Measurements from ENCODE around the gene WDR5.

DNA sequence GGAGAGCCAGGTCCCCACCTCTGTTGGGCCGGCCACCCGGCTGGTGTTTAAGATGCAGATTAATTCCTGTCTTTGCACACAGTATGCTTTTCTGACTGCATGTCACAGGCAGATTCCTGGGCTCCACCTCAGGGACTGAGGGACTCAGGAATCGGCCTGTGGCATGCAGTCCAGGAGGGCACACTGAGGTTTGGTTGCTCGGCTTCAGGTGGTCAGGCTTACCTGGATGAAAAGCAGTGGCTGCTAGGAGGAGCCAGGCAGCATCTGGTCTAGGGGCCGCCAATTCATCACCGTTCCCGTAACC is 1.1 kb downstream of the WDR5 start:
- TF ChIP-seq, protein P1, sequence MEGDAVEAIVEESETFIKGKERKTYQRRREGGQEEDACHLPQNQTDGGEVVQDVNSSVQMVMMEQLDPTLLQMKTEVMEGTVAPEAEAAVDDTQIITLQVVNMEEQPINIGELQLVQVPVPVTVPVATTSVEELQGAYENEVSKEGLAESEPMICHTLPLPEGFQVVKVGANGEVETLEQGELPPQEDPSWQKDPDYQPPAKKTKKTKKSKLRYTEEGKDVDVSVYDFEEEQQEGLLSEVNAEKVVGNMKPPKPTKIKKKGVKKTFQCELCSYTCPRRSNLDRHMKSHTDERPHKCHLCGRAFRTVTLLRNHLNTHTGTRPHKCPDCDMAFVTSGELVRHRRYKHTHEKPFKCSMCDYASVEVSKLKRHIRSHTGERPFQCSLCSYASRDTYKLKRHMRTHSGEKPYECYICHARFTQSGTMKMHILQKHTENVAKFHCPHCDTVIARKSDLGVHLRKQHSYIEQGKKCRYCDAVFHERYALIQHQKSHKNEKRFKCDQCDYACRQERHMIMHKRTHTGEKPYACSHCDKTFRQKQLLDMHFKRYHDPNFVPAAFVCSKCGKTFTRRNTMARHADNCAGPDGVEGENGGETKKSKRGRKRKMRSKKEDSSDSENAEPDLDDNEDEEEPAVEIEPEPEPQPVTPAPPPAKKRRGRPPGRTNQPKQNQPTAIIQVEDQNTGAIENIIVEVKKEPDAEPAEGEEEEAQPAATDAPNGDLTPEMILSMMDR (conservative IDR thresholded peaks at IDR 0.05; ENCODE audit: low read depth in 2 of 2): no peak
- TF ChIP-seq, protein P2, sequence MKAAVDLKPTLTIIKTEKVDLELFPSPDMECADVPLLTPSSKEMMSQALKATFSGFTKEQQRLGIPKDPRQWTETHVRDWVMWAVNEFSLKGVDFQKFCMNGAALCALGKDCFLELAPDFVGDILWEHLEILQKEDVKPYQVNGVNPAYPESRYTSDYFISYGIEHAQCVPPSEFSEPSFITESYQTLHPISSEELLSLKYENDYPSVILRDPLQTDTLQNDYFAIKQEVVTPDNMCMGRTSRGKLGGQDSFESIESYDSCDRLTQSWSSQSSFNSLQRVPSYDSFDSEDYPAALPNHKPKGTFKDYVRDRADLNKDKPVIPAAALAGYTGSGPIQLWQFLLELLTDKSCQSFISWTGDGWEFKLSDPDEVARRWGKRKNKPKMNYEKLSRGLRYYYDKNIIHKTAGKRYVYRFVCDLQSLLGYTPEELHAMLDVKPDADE (IDR thresholded peaks at IDR 0.05): no peak
- TF ChIP-seq POLR2AphosphoS5 (IDR thresholded peaks at IDR 0.05; ENCODE audit: low read depth): no peak
- TF ChIP-seq EZH2phosphoT487 (IDR thresholded peaks at IDR 0.05; ENCODE audit: unreplicated experiment): no peak
- TF ChIP-seq, protein P3, sequence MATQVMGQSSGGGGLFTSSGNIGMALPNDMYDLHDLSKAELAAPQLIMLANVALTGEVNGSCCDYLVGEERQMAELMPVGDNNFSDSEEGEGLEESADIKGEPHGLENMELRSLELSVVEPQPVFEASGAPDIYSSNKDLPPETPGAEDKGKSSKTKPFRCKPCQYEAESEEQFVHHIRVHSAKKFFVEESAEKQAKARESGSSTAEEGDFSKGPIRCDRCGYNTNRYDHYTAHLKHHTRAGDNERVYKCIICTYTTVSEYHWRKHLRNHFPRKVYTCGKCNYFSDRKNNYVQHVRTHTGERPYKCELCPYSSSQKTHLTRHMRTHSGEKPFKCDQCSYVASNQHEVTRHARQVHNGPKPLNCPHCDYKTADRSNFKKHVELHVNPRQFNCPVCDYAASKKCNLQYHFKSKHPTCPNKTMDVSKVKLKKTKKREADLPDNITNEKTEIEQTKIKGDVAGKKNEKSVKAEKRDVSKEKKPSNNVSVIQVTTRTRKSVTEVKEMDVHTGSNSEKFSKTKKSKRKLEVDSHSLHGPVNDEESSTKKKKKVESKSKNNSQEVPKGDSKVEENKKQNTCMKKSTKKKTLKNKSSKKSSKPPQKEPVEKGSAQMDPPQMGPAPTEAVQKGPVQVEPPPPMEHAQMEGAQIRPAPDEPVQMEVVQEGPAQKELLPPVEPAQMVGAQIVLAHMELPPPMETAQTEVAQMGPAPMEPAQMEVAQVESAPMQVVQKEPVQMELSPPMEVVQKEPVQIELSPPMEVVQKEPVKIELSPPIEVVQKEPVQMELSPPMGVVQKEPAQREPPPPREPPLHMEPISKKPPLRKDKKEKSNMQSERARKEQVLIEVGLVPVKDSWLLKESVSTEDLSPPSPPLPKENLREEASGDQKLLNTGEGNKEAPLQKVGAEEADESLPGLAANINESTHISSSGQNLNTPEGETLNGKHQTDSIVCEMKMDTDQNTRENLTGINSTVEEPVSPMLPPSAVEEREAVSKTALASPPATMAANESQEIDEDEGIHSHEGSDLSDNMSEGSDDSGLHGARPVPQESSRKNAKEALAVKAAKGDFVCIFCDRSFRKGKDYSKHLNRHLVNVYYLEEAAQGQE (IDR thresholded peaks at IDR 0.05; ENCODE audit: unreplicated experiment): no peak
- TF ChIP-seq EZH2 (IDR thresholded peaks at IDR 0.05; ENCODE audit: low read depth, unreplicated experiment): no peak
- no peak for TF ChIP-seq JUNB (IDR thresholded peaks at IDR 0.05; ENCODE audit: unreplicated experiment)
- TF ChIP-seq ZNF114 (CRISPR knock-in tag; IDR thresholded peaks at IDR 0.05): no peak
